ENCODE measurements around the gene HECTD3. TPM values are rescaled to one million over a fixed set of nuclear protein-coding genes. Genes with fewer than 3 reads are reported as not detected.

The HECTD3 gene
- total and polyA plus RNA-seq, 4 donors: 15.9 to 32.9 (median 24.2) TPM

- Histone ChIP-seq H3K27ac (ENCODE audit: low read depth in 1 of 2, low read length in 2 of 2) (no peak overlapping the region), H3K4me1 (ENCODE audit: control insufficient read depth in 4 of 4, insufficient read depth in 4 of 4, low read length in 3 of 4) (no peaks in the 10 kb centered on the region)
- 91% methylated on average over 2 of the region's 2 CpGs for WGBS
Observed at GRCh38 chr1:45032837-45033236, 21.7 kb upstream of the HECTD3 start.

GRCh38 chr1:45026446-45026845, 15.3 kb upstream of the HECTD3 start:
- H3K27me3 ChIP-seq (ENCODE audit: control insufficient read depth in 4 of 4, insufficient read depth in 4 of 4, low read length in 3 of 4): no peaks in the 10 kb centered on the region
- TF ChIP-seq FOXA2 (IDR thresholded peaks at IDR 0.05) (no peak), MAX (IDR thresholded peaks at IDR 0.05) (no peak), RXRA (IDR thresholded peaks at IDR 0.05) (no peak), ZBTB33 (IDR thresholded peaks at IDR 0.05) (no peak), TAF1 (conservative IDR thresholded peaks at IDR 0.05) (no peak), SP1 (IDR thresholded peaks at IDR 0.05) (no peak), GABPA (IDR thresholded peaks at IDR 0.05 in 1 of 2, conservative IDR thresholded peaks at IDR 0.05 in 1 of 2) (no peak)
- WGBS: 94% methylated on average over 1 of the region's 1 CpG

More at GRCh38 chr1:45032837-45033236, 21.7 kb upstream of the HECTD3 start:
- TF ChIP-seq REST (IDR thresholded peaks at IDR 0.05) (no peak), YY1 (IDR thresholded peaks at IDR 0.05) (no peak), FOXA2 (IDR thresholded peaks at IDR 0.05) (no peak), HNF4G (IDR thresholded peaks at IDR 0.05) (no peak), ATF3 (IDR thresholded peaks at IDR 0.05) (no peak), RAD21 (IDR thresholded peaks at IDR 0.05) (no peak), NR2F2 (IDR thresholded peaks at IDR 0.05) (no peak), FOXA1 (IDR thresholded peaks at IDR 0.05) (no peak), JUND (IDR thresholded peaks at IDR 0.05) (no peak), MAX (IDR thresholded peaks at IDR 0.05) (no peak)
- no peaks in the 10 kb centered on the region for H3K36me3 ChIP-seq (ENCODE audit: control insufficient read depth in 4 of 4, insufficient read depth in 3 of 4, low read depth in 1 of 4, low read length in 3 of 4)
- H3K27me3 ChIP-seq (ENCODE audit: control insufficient read depth in 4 of 4, insufficient read depth in 4 of 4, low read length in 3 of 4): no peaks in the 10 kb centered on the region
- H3K4me3 ChIP-seq (ENCODE audit: low read depth in 1 of 3, low read length in 3 of 3): no peak overlapping the region
- H3K9me3 ChIP-seq (ENCODE audit: control insufficient read depth in 4 of 4, low read length in 3 of 4): no peaks in the 10 kb centered on the region
- no peak for DNase-seq (ENCODE audit: low spot score)
- no peak overlapping the region for H3K9ac ChIP-seq (ENCODE audit: low read depth in 1 of 2, low read length in 2 of 2)

More at GRCh38 chr1:45026446-45026845, 15.3 kb upstream of the HECTD3 start:
- H3K27ac ChIP-seq (ENCODE audit: low read depth in 1 of 2, low read length in 2 of 2): no peak overlapping the region
- no peak overlapping the region for H3K4me3 ChIP-seq (ENCODE audit: low read depth in 1 of 3, low read length in 3 of 3)
- DNase-seq (ENCODE audit: low spot score): no peak
- no peaks in the 10 kb centered on the region for H3K9me3 ChIP-seq (ENCODE audit: control insufficient read depth in 4 of 4, low read length in 3 of 4)
- H3K36me3 ChIP-seq (ENCODE audit: control insufficient read depth in 4 of 4, insufficient read depth in 3 of 4, low read depth in 1 of 4, low read length in 3 of 4): no peaks in the 10 kb centered on the region
- H3K9ac ChIP-seq (ENCODE audit: low read depth in 1 of 2, low read length in 2 of 2): no peak overlapping the region
- no peaks in the 10 kb centered on the region for H3K4me1 ChIP-seq (ENCODE audit: control insufficient read depth in 4 of 4, insufficient read depth in 4 of 4, low read length in 3 of 4)

All from liver (tissue), 9 donors.